H9 (cell line): Measurements from ENCODE around the gene PNPLA6. TPM values are rescaled to one million over a fixed set of nuclear protein-coding genes. Genes with fewer than 3 reads are reported as not detected.

Experiments
- DNase-seq: peaks from one replicate; pipeline ENCODE4 v3.0.0-alpha.2; 2017
- H2AFZ ChIP-seq: one replicate; pipeline ENCODE4 v1.6.1; 2013; ENCODE audit warnings: mild to moderate bottlenecking, low read length, control low read depth, moderate library complexity
- H2AK5ac ChIP-seq: 2 replicates; pipeline ENCODE4 v1.6.1; 2013; ENCODE audit warnings: low read length, control low read depth, mixed read lengths; ENCODE audit not compliant: insufficient read length
- H2BK120ac ChIP-seq: one replicate; pipeline ENCODE4 v1.6.1; 2013; ENCODE audit warnings: low read depth, mild to moderate bottlenecking, low read length, control low read depth, inconsistent platforms; ENCODE audit not compliant: poor library complexity, severe bottlenecking
- H2BK12ac ChIP-seq: 2 replicates; pipeline ENCODE4 v1.6.1; 2013; ENCODE audit warnings: low read length, control low read depth, mixed read lengths, low read depth; ENCODE audit not compliant: insufficient read length
- H2BK15ac ChIP-seq: 2 replicates; pipeline ENCODE4 v1.6.1; 2013; ENCODE audit warnings: low read depth, low read length, control low read depth
- H2BK20ac ChIP-seq: one replicate; pipeline ENCODE4 v1.6.1; 2013; ENCODE audit warnings: low read depth, mild to moderate bottlenecking, low read length, control low read depth, inconsistent platforms; ENCODE audit not compliant: poor library complexity, severe bottlenecking
- H2BK5ac ChIP-seq: 2 replicates; pipeline ENCODE4 v1.6.1; 2013; ENCODE audit warnings: low read length, control low read depth, mixed read lengths; ENCODE audit not compliant: insufficient read length
- H3K14ac ChIP-seq: 2 replicates; pipeline ENCODE4 v1.6.1; 2013; ENCODE audit warnings: low read length, control low read depth; ENCODE audit not compliant: insufficient read depth
- H3K18ac ChIP-seq: 2 replicates; pipeline ENCODE4 v1.6.1; 2013; ENCODE audit warnings: low read depth, mild to moderate bottlenecking, mixed read lengths, low read length, control low read depth; ENCODE audit not compliant: insufficient read length
- H3K23ac ChIP-seq: 2 replicates; pipeline ENCODE4 v1.6.1; 2013; ENCODE audit warnings: low read length, control low read depth, mixed read lengths, low read depth; ENCODE audit not compliant: insufficient read length
- H3K23me2 ChIP-seq: 2 replicates; pipeline ENCODE4 v1.6.1; 2013; ENCODE audit warnings: low read depth, mild to moderate bottlenecking, mixed read lengths, low read length, control low read depth; ENCODE audit not compliant: insufficient read length, poor library complexity, severe bottlenecking
- H3K27ac ChIP-seq: 2 replicates; pipeline ENCODE4 v1.5.1; 2013; ENCODE audit warnings: low read length, control low read depth, mixed read lengths, low read depth; ENCODE audit not compliant: insufficient read length
- H3K27me3 ChIP-seq: 2 replicates; pipeline ENCODE4 v1.6.1; 2013; ENCODE audit warnings: low read length, control low read depth, inconsistent platforms; ENCODE audit not compliant: insufficient read depth
- H3K4ac ChIP-seq: 2 replicates; pipeline ENCODE4 v1.6.1; 2013; ENCODE audit warnings: low read depth, mild to moderate bottlenecking, control low read depth, inconsistent platforms, low read length, moderate library complexity
- H3K4me1 ChIP-seq: 2 replicates; pipeline ENCODE4 v1.6.1; 2013; ENCODE audit warnings: low read length, control low read depth, inconsistent platforms; ENCODE audit not compliant: insufficient read depth
- H3K4me2 ChIP-seq: 2 replicates; pipeline ENCODE4 v1.6.1; 2013; ENCODE audit warnings: low read length, control low read depth, mixed read lengths; ENCODE audit not compliant: insufficient read length, insufficient read depth
- H3K56ac ChIP-seq: 2 replicates; pipeline ENCODE4 v1.6.1; 2013; ENCODE audit warnings: low read depth, mild to moderate bottlenecking, mixed read lengths, low read length, control low read depth; ENCODE audit not compliant: insufficient read length
- H3K79me1 ChIP-seq: 2 replicates; pipeline ENCODE4 v1.6.1; 2013; ENCODE audit warnings: low read depth, mild to moderate bottlenecking, moderate library complexity, low read length, control low read depth, inconsistent platforms; ENCODE audit not compliant: insufficient read depth, poor library complexity, severe bottlenecking
- H3K79me2 ChIP-seq: 2 replicates; pipeline ENCODE4 v1.6.1; 2013; ENCODE audit warnings: low read length, control low read depth, inconsistent platforms; ENCODE audit not compliant: insufficient read depth
- H3K9ac ChIP-seq: 2 replicates; pipeline ENCODE4 v1.6.1; 2013; ENCODE audit warnings: low read length, control low read depth, mixed read lengths; ENCODE audit not compliant: insufficient read length; ENCODE audit errors: extremely low read depth
- H3K9me3 ChIP-seq: one replicate; pipeline ENCODE4 v1.6.1; 2013; ENCODE audit warnings: low read depth, low read length, inconsistent platforms; ENCODE audit not compliant: control insufficient read depth
- H3T11ph ChIP-seq: one replicate; pipeline ENCODE4 v1.6.1; 2013; ENCODE audit warnings: mild to moderate bottlenecking, low read length, control low read depth, inconsistent platforms
- H4K20me1 ChIP-seq: one replicate; pipeline ENCODE4 v1.6.1; 2013; ENCODE audit not compliant: control insufficient read depth, insufficient read length, insufficient read depth
- H4K5ac ChIP-seq: 2 replicates; pipeline ENCODE4 v1.6.1; 2013; ENCODE audit warnings: low read depth, mild to moderate bottlenecking, mixed read lengths, low read length, control low read depth; ENCODE audit not compliant: insufficient read length
- H4K8ac ChIP-seq: replicated peaks from 2 replicates; pipeline ENCODE4 v1.6.1; 2013; ENCODE audit warnings: low read length, control low read depth, mixed read lengths, low read depth; ENCODE audit not compliant: insufficient read length
- H4K91ac ChIP-seq: 2 replicates; pipeline ENCODE4 v1.6.1; 2013; ENCODE audit warnings: low read depth, mild to moderate bottlenecking, moderate library complexity, mixed read lengths, low read length, control low read depth; ENCODE audit not compliant: insufficient read length
- H3K27ac Mint-ChIP-seq, 3 experiments: 2 replicates in 2 of 3; 3 replicates in 1 of 3; pipeline ENCODE4 v1.8.0; 2020 to 2021; ENCODE audit warnings: mixed read lengths in 3 of 3, mild to moderate bottlenecking in 1 of 3, moderate library complexity in 1 of 3
- H3K27me3 Mint-ChIP-seq: 2 replicates; pipeline ENCODE4 v1.8.0; 2021; ENCODE audit warnings: low read depth, mild to moderate bottlenecking, moderate library complexity, mixed read lengths
- H3K36me3 Mint-ChIP-seq, 3 experiments: 2 replicates in 2 of 3; 3 replicates in 1 of 3; pipeline ENCODE4 v1.8.0; 2020 to 2021; ENCODE audit warnings: low read depth in 3 of 3, mixed read lengths in 3 of 3; ENCODE audit not compliant: insufficient read depth in 1 of 3
- H3K4me1 Mint-ChIP-seq, 2 experiments: 2 replicates each; pipeline ENCODE4 v1.8.0; 2020; ENCODE audit warnings: mixed read lengths in 2 of 2
- H3K4me3 Mint-ChIP-seq, 2 experiments: 2 replicates in 1 of 2; 3 replicates in 1 of 2; pipeline ENCODE4 v1.8.0; 2020 to 2021; ENCODE audit warnings: mild to moderate bottlenecking in 2 of 2, mixed read lengths in 2 of 2, moderate library complexity in 1 of 2
- H3K9me3 Mint-ChIP-seq, 2 experiments: 2 replicates in 1 of 2; 3 replicates in 1 of 2; pipeline ENCODE4 v1.8.0; 2020; ENCODE audit warnings: mild to moderate bottlenecking in 2 of 2, mixed read lengths in 2 of 2, moderate library complexity in 1 of 2
- WGBS: extraction: QIAGEN DNeasy Blood & Tissue Kit; methylation state at CpG from one replicate; pipeline ENCODE4 v1.1.7; 2013; ENCODE audit warnings: missing lambda C conversion rate, low lambda C conversion rate, mixed read lengths; ENCODE audit not compliant: insufficient read length; ENCODE audit errors: extremely low coverage; 5-methylcytosine and 5-hydroxymethylcytosine counted together
- total RNA-seq: library from RNA; stranded (reverse); gene quantifications from 2 replicates; pipeline ENCODE4 v1.2.1, GENCODE V29; 2021
- TF ChIP-seq, protein P1 (sequence below): fragments of 200-600 bp; sonication (generic); conservative IDR thresholded peaks from 3 replicates; pipeline ENCODE4 v1.8.0; 2021; ENCODE audit warnings: antibody characterized with exemption, mild to moderate bottlenecking

The PNPLA6 gene
- total RNA-seq, 1 experiment from 2014 or later: 130 TPM

GRCh38 chr19:7590256-7590655 is 54.7 kb downstream of the PNPLA6 start:
- Histone ChIP-seq H3K23me2 (no peaks in the 10 kb centered on the region), H3K18ac (no peak overlapping the region), H2AFZ (no peak overlapping the region), H2BK120ac (no peak overlapping the region), H3K27ac (no peak overlapping the region), H4K5ac (no peak overlapping the region), H2BK12ac (no peak overlapping the region), H3K79me1 (no peaks in the 10 kb centered on the region), H2AK5ac (no peak overlapping the region), H3K56ac (no peak overlapping the region), H3T11ph (no peak overlapping the region), H4K20me1 (no peaks in the 10 kb centered on the region), H3K4me1 (no peaks in the 10 kb centered on the region), H2BK15ac (no peak overlapping the region), H4K8ac (no peak overlapping the region), H3K9ac (no peak overlapping the region), H3K9me3 (no peaks in the 10 kb centered on the region), H4K91ac (no peak overlapping the region), H2BK20ac (no peak overlapping the region), H3K4me2 (no peak overlapping the region), H3K27me3 (no peaks in the 10 kb centered on the region), H3K23ac (no peak overlapping the region), H3K14ac (no peak overlapping the region), H3K4ac (no peak overlapping the region), H3K79me2 (no peaks in the 10 kb centered on the region), H2BK5ac (no peak overlapping the region)
- TF ChIP-seq, protein P1, sequence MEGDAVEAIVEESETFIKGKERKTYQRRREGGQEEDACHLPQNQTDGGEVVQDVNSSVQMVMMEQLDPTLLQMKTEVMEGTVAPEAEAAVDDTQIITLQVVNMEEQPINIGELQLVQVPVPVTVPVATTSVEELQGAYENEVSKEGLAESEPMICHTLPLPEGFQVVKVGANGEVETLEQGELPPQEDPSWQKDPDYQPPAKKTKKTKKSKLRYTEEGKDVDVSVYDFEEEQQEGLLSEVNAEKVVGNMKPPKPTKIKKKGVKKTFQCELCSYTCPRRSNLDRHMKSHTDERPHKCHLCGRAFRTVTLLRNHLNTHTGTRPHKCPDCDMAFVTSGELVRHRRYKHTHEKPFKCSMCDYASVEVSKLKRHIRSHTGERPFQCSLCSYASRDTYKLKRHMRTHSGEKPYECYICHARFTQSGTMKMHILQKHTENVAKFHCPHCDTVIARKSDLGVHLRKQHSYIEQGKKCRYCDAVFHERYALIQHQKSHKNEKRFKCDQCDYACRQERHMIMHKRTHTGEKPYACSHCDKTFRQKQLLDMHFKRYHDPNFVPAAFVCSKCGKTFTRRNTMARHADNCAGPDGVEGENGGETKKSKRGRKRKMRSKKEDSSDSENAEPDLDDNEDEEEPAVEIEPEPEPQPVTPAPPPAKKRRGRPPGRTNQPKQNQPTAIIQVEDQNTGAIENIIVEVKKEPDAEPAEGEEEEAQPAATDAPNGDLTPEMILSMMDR: no peak
- Mint-ChIP-seq H3K36me3 (no peaks in the 10 kb centered on the region), H3K4me1 (peaks cover 2 to 6% of the 10 kb centered on the region in 2 experiments), H3K9me3 (no peaks in the 10 kb centered on the region), H3K27ac (no peak overlapping the region), H3K27me3 (peaks cover 38% of the 10 kb centered on the region), H3K4me3 (no peak overlapping the region)
- WGBS: no CpG with 5 or more reads among the region's 8 CpGs
- DNase-seq: no peak
